Measurements from ENCODE around the gene ZFPM1. TPM values are rescaled to one million over a fixed set of nuclear protein-coding genes. Genes with fewer than 3 reads are reported as not detected.

The ZFPM1 gene
- total RNA-seq, 4 donors from 2014 or later: 0.50 to 4.0 (median 1.3) TPM

DNA sequence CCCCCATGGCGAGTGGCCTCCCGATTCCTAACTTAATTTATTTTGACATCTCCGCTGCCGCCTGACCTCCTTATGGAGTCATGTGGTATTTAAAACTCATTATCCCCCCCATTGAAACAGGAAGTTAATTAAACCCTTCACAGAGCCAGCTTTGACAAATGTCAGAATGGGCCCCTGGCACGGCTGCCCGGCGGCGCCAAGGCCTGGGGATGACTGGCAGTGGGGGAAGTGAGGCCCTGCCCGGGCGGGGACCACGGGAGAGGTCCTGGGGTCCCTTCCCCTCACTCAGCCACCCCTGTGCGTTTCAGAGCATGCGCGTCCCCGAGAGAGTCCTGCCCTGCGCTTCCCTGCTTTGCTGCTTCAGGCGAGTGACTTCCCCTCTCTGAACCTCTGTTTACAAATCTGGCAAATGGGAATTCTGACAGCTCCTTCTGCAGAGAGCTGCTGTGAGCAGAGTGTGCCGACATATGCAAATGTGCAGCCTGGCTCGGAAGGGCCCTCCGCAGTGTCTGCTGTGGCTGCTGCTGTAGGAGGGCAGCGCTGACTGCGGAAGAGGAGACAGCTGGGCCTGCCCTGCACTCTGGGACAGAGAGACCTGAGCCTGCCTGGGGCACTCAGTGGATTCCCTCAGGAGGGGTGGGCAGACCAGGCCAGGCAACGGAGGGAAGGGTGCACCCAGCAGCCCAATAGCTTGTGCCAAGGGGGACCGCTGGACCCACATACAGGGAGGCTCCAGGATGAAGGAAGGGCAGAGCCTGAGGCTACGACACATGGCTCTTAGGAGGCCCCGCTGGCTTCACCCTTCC is 4.4 kb upstream of the ZFPM1 start:
- TF ChIP-seq, protein P1, sequence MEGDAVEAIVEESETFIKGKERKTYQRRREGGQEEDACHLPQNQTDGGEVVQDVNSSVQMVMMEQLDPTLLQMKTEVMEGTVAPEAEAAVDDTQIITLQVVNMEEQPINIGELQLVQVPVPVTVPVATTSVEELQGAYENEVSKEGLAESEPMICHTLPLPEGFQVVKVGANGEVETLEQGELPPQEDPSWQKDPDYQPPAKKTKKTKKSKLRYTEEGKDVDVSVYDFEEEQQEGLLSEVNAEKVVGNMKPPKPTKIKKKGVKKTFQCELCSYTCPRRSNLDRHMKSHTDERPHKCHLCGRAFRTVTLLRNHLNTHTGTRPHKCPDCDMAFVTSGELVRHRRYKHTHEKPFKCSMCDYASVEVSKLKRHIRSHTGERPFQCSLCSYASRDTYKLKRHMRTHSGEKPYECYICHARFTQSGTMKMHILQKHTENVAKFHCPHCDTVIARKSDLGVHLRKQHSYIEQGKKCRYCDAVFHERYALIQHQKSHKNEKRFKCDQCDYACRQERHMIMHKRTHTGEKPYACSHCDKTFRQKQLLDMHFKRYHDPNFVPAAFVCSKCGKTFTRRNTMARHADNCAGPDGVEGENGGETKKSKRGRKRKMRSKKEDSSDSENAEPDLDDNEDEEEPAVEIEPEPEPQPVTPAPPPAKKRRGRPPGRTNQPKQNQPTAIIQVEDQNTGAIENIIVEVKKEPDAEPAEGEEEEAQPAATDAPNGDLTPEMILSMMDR (IDR thresholded peaks at IDR 0.05): no peak
- ATAC-seq (ENCODE audit: low FRiP score) (no peak), DNase-seq (ENCODE audit: low spot score) (no peak)

DNA sequence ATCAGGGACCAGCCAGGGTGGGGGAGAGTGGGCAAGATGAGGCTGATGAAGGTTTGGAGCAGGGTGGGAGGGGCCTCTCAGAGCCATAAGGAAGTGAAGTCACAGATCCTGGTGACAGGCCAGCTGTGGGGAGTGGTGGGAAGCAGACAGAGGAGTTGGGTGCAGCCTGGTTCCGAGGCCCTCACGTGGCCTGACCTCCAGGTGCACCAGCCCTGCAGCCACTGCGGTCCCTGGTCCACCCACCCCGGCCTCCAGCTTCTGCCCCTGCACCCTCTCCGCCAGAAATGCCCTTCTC is 3.9 kb upstream of the ZFPM1 start:
- DNase-seq (ENCODE audit: low spot score) (no peak), ATAC-seq (ENCODE audit: low FRiP score) (no peak)
- TF ChIP-seq, protein P1 (IDR thresholded peaks at IDR 0.05): no peak

DNA sequence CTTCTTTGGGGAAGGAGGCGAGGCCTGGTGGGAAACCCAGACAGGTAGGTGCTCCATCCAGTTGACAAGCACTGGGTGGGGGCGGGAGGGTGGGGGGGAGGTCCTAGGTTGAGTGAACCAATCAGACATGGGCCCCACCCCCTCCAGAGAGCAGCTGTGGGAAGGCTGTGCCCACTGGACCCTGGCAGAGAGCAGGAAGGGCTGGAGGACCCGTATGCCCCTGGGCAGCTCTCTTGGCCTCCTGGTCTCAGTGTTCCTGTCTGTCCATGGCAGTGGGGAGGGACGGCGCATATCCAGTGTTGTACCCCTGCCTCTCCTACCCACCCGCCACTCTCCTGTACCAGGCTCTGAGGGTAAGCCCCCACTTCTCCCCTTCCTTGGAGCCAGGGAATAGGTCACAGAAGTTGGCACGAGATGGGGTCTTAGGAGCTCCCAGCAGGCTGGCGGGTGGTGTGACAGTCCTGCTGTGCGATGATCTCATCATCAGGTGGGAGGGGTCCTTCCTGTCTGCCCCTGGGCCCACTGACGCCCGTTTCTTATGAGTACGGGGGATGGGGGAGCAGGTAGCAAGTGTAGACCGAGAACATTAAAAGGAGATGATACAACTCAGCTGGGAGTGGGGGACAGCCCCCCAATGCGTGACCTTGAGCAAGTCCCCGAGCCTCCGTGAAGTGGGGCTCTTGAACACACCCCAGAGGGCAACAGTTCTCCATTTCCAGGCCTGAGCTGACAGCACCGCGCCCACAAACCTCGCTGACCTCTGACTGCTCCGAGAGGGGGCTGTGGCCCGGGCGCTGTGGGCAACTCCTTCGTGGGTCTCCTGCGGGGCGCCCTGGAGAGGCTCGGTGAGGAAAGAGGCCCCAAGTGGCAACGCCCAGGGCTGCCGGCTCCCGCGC is 1.2 kb upstream of the ZFPM1 start:
- DNase-seq (ENCODE audit: low spot score) (no peak), ATAC-seq (ENCODE audit: low FRiP score) (no peak)
- TF ChIP-seq, protein P1 (IDR thresholded peaks at IDR 0.05): no peak

DNA sequence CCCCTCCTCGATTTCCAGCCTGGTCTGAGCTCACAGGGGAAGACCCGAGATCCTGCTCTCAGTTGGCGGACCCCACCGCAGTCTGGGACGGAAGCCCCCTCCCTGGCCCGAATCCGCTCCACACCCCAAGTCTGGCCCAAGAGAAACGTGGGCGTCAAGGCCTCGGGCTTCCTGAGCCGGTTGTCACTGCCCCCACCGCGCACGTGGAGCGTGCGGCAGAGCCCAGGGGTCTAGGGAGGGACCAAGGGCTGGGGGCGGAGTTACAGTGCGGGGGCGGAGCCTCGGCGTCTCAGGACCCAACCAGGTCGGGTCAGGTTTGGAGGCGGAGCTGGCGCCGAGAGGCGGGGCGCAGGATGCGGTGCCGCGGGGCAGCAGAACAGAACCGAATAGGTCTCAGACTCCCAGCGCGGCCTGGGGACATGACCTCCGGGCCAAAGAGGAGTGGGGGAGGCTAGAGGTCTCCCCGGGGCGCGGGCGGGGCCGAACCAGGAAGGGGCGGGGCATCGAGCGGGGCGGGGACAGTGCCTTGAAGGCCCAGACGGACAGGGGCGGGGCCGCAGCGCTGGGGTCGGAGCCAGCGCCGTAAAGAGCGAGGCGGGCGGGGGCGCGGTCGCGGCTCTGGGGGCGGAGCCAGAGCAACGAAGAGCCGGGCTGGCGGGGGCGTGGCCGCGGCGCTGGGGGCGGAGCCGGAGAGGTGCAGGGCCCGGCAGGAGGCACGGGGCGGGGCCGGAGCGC is 431 bp upstream of the ZFPM1 start:
- ATAC-seq (ENCODE audit: low FRiP score) (peak; percentile 89), DNase-seq (ENCODE audit: low spot score) (peak; percentile 94)
- TF ChIP-seq, protein P1 (IDR thresholded peaks at IDR 0.05): no peak

DNA sequence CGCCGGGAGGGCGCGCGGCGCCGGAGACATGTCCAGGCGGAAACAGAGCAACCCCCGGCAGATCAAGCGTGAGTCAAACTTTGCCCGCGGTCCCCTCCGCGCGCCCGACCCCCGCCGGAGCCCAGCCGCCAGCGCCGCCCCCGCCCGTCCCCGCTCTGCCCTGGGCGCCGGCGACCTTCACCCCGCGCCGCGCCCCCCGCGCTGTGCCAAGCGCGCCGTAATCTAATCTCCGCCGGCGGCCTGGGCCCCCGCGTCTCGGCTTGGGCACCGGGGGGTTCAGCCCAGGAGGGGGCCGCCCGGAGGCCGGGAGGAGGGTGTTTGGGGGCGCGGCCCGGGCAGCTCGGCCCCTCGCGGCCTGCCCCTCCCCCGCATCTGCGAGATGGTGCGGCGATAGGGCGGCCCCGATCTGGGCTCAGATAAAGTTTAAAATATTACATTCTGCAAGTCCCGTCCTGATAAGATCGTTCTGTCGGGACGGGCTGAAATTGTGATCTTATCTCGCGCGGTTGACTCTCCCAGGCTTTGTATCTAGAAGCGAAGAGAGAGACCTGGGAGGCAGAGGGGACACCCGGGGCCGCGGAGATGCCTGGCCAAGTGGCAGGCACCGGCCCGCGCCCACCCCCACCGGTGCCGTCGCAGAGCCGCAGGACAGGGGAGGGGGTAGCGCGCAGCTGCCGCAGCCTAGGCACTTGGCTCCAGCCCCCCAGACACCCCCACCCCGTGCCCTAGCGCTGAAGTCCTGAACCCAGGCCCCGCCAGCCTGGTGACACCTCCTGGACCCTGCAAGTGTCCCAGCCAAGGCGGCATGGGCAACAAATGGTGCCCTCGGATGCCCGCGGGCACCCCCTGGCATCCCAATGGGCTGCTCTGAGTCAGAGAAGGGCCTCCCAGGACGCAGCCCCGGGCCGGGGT is 787 bp downstream of the ZFPM1 start:
- no peak for ATAC-seq (ENCODE audit: low FRiP score)

More for the DNA sequence above, 787 bp downstream of the ZFPM1 start:
- no peak for DNase-seq (ENCODE audit: low spot score)
- TF ChIP-seq, protein P1 (IDR thresholded peaks at IDR 0.05): no peak
